ENCODE data around the gene EHMT1. TPM values are rescaled to one million over a fixed set of nuclear protein-coding genes. Genes with fewer than 3 reads are reported as not detected.

EHMT1 gene
- total RNA-seq, 1 experiment from 2014 or later = 112 TPM

GRCh38 chr9:137816531-137817235 lies 197.9 kb downstream of the EHMT1 start:
- Histone ChIP-seq H3K18ac (ENCODE audit: insufficient read length, low read depth, low read length) (no peak overlapping the region), H3K4me2 (ENCODE audit: insufficient read depth, insufficient read length, low read length) (no peak overlapping the region), H4K5ac (ENCODE audit: insufficient read length, low read depth, low read length) (no peak overlapping the region), H3K79me2 (ENCODE audit: insufficient read depth, low read length) (no peaks in the 10 kb centered on the region), H3K23me2 (ENCODE audit: insufficient read length, low read depth, low read length, poor library complexity, severe bottlenecking) (no peaks in the 10 kb centered on the region), H2BK15ac (ENCODE audit: low read depth, low read length) (no peak overlapping the region), H4K8ac (replicated peaks; ENCODE audit: insufficient read length, low read depth, low read length) (no peak overlapping the region), H2BK5ac (ENCODE audit: insufficient read length, low read length) (no peak overlapping the region), H3K56ac (ENCODE audit: insufficient read length, low read depth, low read length) (no peak overlapping the region), H2AFZ (ENCODE audit: low read length) (no peak overlapping the region), H4K91ac (ENCODE audit: insufficient read length, low read depth, low read length) (no peak overlapping the region), H3K4me1 (ENCODE audit: insufficient read depth, low read length) (no peaks in the 10 kb centered on the region), H3K4ac (ENCODE audit: low read depth, low read length) (no peak overlapping the region), H3K9ac (ENCODE audit: extremely low read depth, insufficient read length, low read length) (no peak overlapping the region), H3K27me3 (ENCODE audit: insufficient read depth, low read length) (no peaks in the 10 kb centered on the region), H3T11ph (ENCODE audit: low read length) (no peak overlapping the region), H3K14ac (ENCODE audit: insufficient read depth, low read length) (no peak overlapping the region), H3K27ac (ENCODE audit: insufficient read length, low read depth, low read length) (no peak overlapping the region), H2BK12ac (ENCODE audit: insufficient read length, low read depth, low read length) (no peak overlapping the region), H2AK5ac (ENCODE audit: insufficient read length, low read length) (no peak overlapping the region), H2BK120ac (ENCODE audit: low read depth, low read length, poor library complexity, severe bottlenecking) (no peak overlapping the region), H3K9me3 (ENCODE audit: control insufficient read depth, low read depth, low read length) (no peaks in the 10 kb centered on the region), H4K20me1 (ENCODE audit: control insufficient read depth, insufficient read depth, insufficient read length) (no peaks in the 10 kb centered on the region), H3K79me1 (ENCODE audit: insufficient read depth, low read depth, low read length, poor library complexity, severe bottlenecking) (no peaks in the 10 kb centered on the region), H2BK20ac (ENCODE audit: low read depth, low read length, poor library complexity, severe bottlenecking) (no peak overlapping the region), H3K23ac (ENCODE audit: insufficient read length, low read depth, low read length) (no peak overlapping the region)
- peaks cover 66 to 79% (median 75%) of the 10 kb centered on the region in 3 experiments for H3K36me3 Mint-ChIP-seq (ENCODE audit: insufficient read depth in 1 of 3, low read depth in 3 of 3)
- no CpG with 5 or more reads among the region's 22 CpGs for WGBS (ENCODE audit: extremely low coverage, insufficient read length, low lambda C conversion rate)
- peaks cover 16% of the 10 kb centered on the region in 2 experiments for H3K9me3 Mint-ChIP-seq
- no peak overlapping the region; a peak in 1 of 7 replicates for H3K27ac Mint-ChIP-seq
- H3K4me1 Mint-ChIP-seq = no peaks in the 10 kb centered on the region
- no peak overlapping the region for H3K4me3 Mint-ChIP-seq
- peaks cover 2% of the 10 kb centered on the region; the same call in 1 of the 2 replicates for H3K27me3 Mint-ChIP-seq (ENCODE audit: low read depth)
- TF ChIP-seq, protein P1, sequence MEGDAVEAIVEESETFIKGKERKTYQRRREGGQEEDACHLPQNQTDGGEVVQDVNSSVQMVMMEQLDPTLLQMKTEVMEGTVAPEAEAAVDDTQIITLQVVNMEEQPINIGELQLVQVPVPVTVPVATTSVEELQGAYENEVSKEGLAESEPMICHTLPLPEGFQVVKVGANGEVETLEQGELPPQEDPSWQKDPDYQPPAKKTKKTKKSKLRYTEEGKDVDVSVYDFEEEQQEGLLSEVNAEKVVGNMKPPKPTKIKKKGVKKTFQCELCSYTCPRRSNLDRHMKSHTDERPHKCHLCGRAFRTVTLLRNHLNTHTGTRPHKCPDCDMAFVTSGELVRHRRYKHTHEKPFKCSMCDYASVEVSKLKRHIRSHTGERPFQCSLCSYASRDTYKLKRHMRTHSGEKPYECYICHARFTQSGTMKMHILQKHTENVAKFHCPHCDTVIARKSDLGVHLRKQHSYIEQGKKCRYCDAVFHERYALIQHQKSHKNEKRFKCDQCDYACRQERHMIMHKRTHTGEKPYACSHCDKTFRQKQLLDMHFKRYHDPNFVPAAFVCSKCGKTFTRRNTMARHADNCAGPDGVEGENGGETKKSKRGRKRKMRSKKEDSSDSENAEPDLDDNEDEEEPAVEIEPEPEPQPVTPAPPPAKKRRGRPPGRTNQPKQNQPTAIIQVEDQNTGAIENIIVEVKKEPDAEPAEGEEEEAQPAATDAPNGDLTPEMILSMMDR (conservative IDR thresholded peaks at IDR 0.05) = no peak
- DNase-seq = no peak

Measured in H9 (cell line).